Measurements from ENCODE around the gene SLC48A1. TPM values are rescaled to one million over a fixed set of nuclear protein-coding genes. Genes with fewer than 3 reads are reported as not detected.
A peak's percentile ranks its signal among the peaks of the same experiment; 100 is the strongest.

SLC48A1 gene
- polyA plus RNA-seq, 1 of the 3 experiments (the other 2 are of a cell fraction) = 7.3 TPM

- WGBS (ENCODE audit: low lambda C conversion rate) = 85% methylated on average over 15 of the region's 17 CpGs
- TF ChIP-seq MAX (IDR thresholded peaks at IDR 0.05; ENCODE audit: low read depth) (no peak), FOXM1 (IDR thresholded peaks at IDR 0.05; ENCODE audit: low read depth) (no peak), CTCF (IDR thresholded peaks at IDR 0.05) (no peak), CHD2 (IDR thresholded peaks at IDR 0.05; ENCODE audit: low read length, partially characterized antibody) (no peak), USF2 (IDR thresholded peaks at IDR 0.05; ENCODE audit: borderline replicate concordance, low read depth, low read length) (no peak), MXI1 (IDR thresholded peaks at IDR 0.05; ENCODE audit: low read depth, low read length) (no peak), RCOR1 (IDR thresholded peaks at IDR 0.05; ENCODE audit: low read length) (no peak), TAF1 (IDR thresholded peaks at IDR 0.05; ENCODE audit: borderline replicate concordance, low read depth, low read length) (no peak), RAD21 (IDR thresholded peaks at IDR 0.05; ENCODE audit: low read length) (no peak), JUND (IDR thresholded peaks at IDR 0.05) (no peak), FOXJ3 (CRISPR knock-in tag; IDR thresholded peaks at IDR 0.05) (no peak), EP300 (IDR thresholded peaks at IDR 0.05; ENCODE audit: borderline replicate concordance in 1 of 2, low read depth in 1 of 2, low read length in 1 of 2) (no peak), POLR2AphosphoS5 (IDR thresholded peaks at IDR 0.05; ENCODE audit: low read depth, low read length) (no peak), REST (IDR thresholded peaks at IDR 0.05; ENCODE audit: low read depth, low read length) (no peak), PBX3 (IDR thresholded peaks at IDR 0.05) (no peak), SIN3A (IDR thresholded peaks at IDR 0.05; ENCODE audit: borderline replicate concordance, low read depth, low read length) (no peak), ELF1 (IDR thresholded peaks at IDR 0.05) (no peak), FOSL2 (IDR thresholded peaks at IDR 0.05; ENCODE audit: borderline replicate concordance, low read depth) (no peak)
- DNase-seq = peak; percentile 40
- Histone ChIP-seq H3F3A (replicated peaks; ENCODE audit: insufficient read depth) (no peaks in the 10 kb centered on the region), H2AFZ (ENCODE audit: low read depth) (no peak overlapping the region), H3K36me3 (replicated peaks in 1 of 2; ENCODE audit: control insufficient read depth in 1 of 2, insufficient read depth in 2 of 2, low read length in 1 of 2) (no peaks in the 10 kb centered on the region), H4K20me1 (ENCODE audit: insufficient read depth) (no peaks in the 10 kb centered on the region), H3K4me2 (no peak overlapping the region), H3K27ac (ENCODE audit: low read depth in 2 of 2, low read length in 1 of 2) (peak overlapping the region in 1 of 2 experiments; percentile 94; a peak in 2 of 4 replicates), H3K27me3 (ENCODE audit: insufficient read depth) (no peaks in the 10 kb centered on the region), H3K9me3 (no peaks in the 10 kb centered on the region), H3K4me3 (ENCODE audit: low read depth in 2 of 2, low read length in 1 of 2) (no peak overlapping the region), H3K4me1 (ENCODE audit: control insufficient read depth in 1 of 2, insufficient read depth in 2 of 2, low read depth in 1 of 2, low read length in 1 of 2) (peaks cover 20 to 61% of the 10 kb centered on the region in 2 experiments; a peak in 3 of 4 replicates), H3K9ac (no peak overlapping the region), H3K79me2 (ENCODE audit: insufficient read depth) (no peaks in the 10 kb centered on the region), H3K9me2 (no peaks in the 10 kb centered on the region)
- POLR2A ChIA-PET = interaction anchor here (1.5 to 2.1 kb wide), 4 partner anchors 21 to 40 kb away, joined by 5 to 7 read pairs (median 6); partner anchors contain the start of gene RAPGEF3
- CTCF ChIA-PET = interaction anchor here (3.2 to 43.0 kb wide), 4 partner anchors 19 to 101 kb away, joined by 20 to 1294 read pairs (median 240); partner anchors contain the start of genes RAPGEF3 and SLC48A1
Measured at GRCh38 chr12:47737936-47738594, 35.0 kb upstream of the SLC48A1 start.

All from SK-N-SH (cell line).